ENCODE results near the gene SNAP23.

SNAP23 gene

GRCh38 chr15:42457445-42458442, 37.7 kb upstream of the SNAP23 start:
- H3K4me3 ChIP-seq: peak overlapping the region; percentile 73
- DNase-seq (ENCODE audit: low read depth, low spot score): no peak
- peak overlapping the region; percentile 34 for H3K9ac ChIP-seq (ENCODE audit: insufficient read length)
- peak overlapping the region; percentile 97 for H3K27ac ChIP-seq
- no peaks in the 10 kb centered on the region for H3K9me3 ChIP-seq (ENCODE audit: low read depth, low read length)
- H3K36me3 ChIP-seq (ENCODE audit: insufficient read depth, low read length): peaks cover 2% of the 10 kb centered on the region; the same call in 1 of the 2 replicates
- no peak for TF ChIP-seq EZH2 (IDR thresholded peaks at IDR 0.05)
- no peak for TF ChIP-seq FOXP2 (optimal IDR thresholded peaks at IDR 0.05; ENCODE audit: control extremely low read depth, extremely low read length, insufficient read depth)
- no peak for TF ChIP-seq POLR2AphosphoS5 (IDR thresholded peaks at IDR 0.05; ENCODE audit: borderline replicate concordance, low read depth, low read length)

GRCh38 chr15:42461261-42461660, 34.2 kb upstream of the SNAP23 start:
- TF ChIP-seq POLR2AphosphoS5 (IDR thresholded peaks at IDR 0.05; ENCODE audit: borderline replicate concordance, low read depth, low read length): no peak
- no peak for TF ChIP-seq EZH2 (IDR thresholded peaks at IDR 0.05)
- no peak for TF ChIP-seq FOXP2 (optimal IDR thresholded peaks at IDR 0.05; ENCODE audit: control extremely low read depth, extremely low read length, insufficient read depth)
- peak overlapping the region; percentile 55 for H3K4me3 ChIP-seq
- peak overlapping the region; percentile 37 for H3K9ac ChIP-seq (ENCODE audit: insufficient read length)
- H3K36me3 ChIP-seq (ENCODE audit: insufficient read depth, low read length): peaks cover 12% of the 10 kb centered on the region
- H3K27ac ChIP-seq: peak overlapping the region; percentile 87
- no peak for DNase-seq (ENCODE audit: low read depth, low spot score)
- H3K9me3 ChIP-seq (ENCODE audit: low read depth, low read length): no peaks in the 10 kb centered on the region

GRCh38 chr15:42465520-42466259, 29.7 kb upstream of the SNAP23 start:
- Histone ChIP-seq H3K9me3 (ENCODE audit: low read depth, low read length) (no peaks in the 10 kb centered on the region), H3K36me3 (ENCODE audit: insufficient read depth, low read length) (peaks cover 26% of the 10 kb centered on the region), H3K27ac (no peak overlapping the region), H3K9ac (ENCODE audit: insufficient read length) (no peak overlapping the region), H3K4me3 (no peak overlapping the region)
- DNase-seq (ENCODE audit: low read depth, low spot score): no peak
- TF ChIP-seq FOXP2 (optimal IDR thresholded peaks at IDR 0.05; ENCODE audit: control extremely low read depth, extremely low read length, insufficient read depth) (no peak), EZH2 (IDR thresholded peaks at IDR 0.05) (no peak), POLR2AphosphoS5 (IDR thresholded peaks at IDR 0.05; ENCODE audit: borderline replicate concordance, low read depth, low read length) (no peak)

- Histone ChIP-seq H3K27ac (no peak overlapping the region), H3K9ac (ENCODE audit: insufficient read length) (no peak overlapping the region), H3K9me3 (ENCODE audit: low read depth, low read length) (no peaks in the 10 kb centered on the region), H3K4me3 (no peak overlapping the region), H3K36me3 (ENCODE audit: insufficient read depth, low read length) (peaks cover 22% of the 10 kb centered on the region)
- no peak for TF ChIP-seq EZH2 (IDR thresholded peaks at IDR 0.05)
- no peak for TF ChIP-seq FOXP2 (optimal IDR thresholded peaks at IDR 0.05; ENCODE audit: control extremely low read depth, extremely low read length, insufficient read depth)
- TF ChIP-seq POLR2AphosphoS5 (IDR thresholded peaks at IDR 0.05; ENCODE audit: borderline replicate concordance, low read depth, low read length): no peak
- DNase-seq (ENCODE audit: low read depth, low spot score): no peak
Measured at GRCh38 chr15:42471002-42471401, 24.4 kb upstream of the SNAP23 start.

- no peak overlapping the region for H3K4me3 ChIP-seq
- H3K9ac ChIP-seq (ENCODE audit: insufficient read length): no peak overlapping the region
- peaks cover 14% of the 10 kb centered on the region for H3K36me3 ChIP-seq (ENCODE audit: insufficient read depth, low read length)
- H3K27ac ChIP-seq: peak overlapping the region; percentile 65; the same call in 1 of the 2 replicates
- TF ChIP-seq FOXP2 (optimal IDR thresholded peaks at IDR 0.05; ENCODE audit: control extremely low read depth, extremely low read length, insufficient read depth): no peak
- no peak for TF ChIP-seq POLR2AphosphoS5 (IDR thresholded peaks at IDR 0.05; ENCODE audit: borderline replicate concordance, low read depth, low read length)
- TF ChIP-seq EZH2 (IDR thresholded peaks at IDR 0.05): no peak
- DNase-seq (ENCODE audit: low read depth, low spot score): no peak
- H3K9me3 ChIP-seq (ENCODE audit: low read depth, low read length): no peaks in the 10 kb centered on the region
Measured at GRCh38 chr15:42474827-42475226, 20.6 kb upstream of the SNAP23 start.

GRCh38 chr15:42482701-42483100, 12.7 kb upstream of the SNAP23 start:
- peaks cover 9% of the 10 kb centered on the region; the same call in 1 of the 2 replicates for H3K36me3 ChIP-seq (ENCODE audit: insufficient read depth, low read length)
- no peak for TF ChIP-seq POLR2AphosphoS5 (IDR thresholded peaks at IDR 0.05; ENCODE audit: borderline replicate concordance, low read depth, low read length)
- no peak for TF ChIP-seq FOXP2 (optimal IDR thresholded peaks at IDR 0.05; ENCODE audit: control extremely low read depth, extremely low read length, insufficient read depth)
- no peak for TF ChIP-seq EZH2 (IDR thresholded peaks at IDR 0.05)
- no peak overlapping the region for H3K9ac ChIP-seq (ENCODE audit: insufficient read length)
- DNase-seq (ENCODE audit: low read depth, low spot score): no peak
- no peak overlapping the region for H3K4me3 ChIP-seq
- H3K27ac ChIP-seq: no peak overlapping the region
- no peaks in the 10 kb centered on the region for H3K9me3 ChIP-seq (ENCODE audit: low read depth, low read length)

- H3K27ac ChIP-seq: no peak overlapping the region
- DNase-seq (ENCODE audit: low read depth, low spot score): no peak
- no peak overlapping the region for H3K9ac ChIP-seq (ENCODE audit: insufficient read length)
- no peaks in the 10 kb centered on the region for H3K9me3 ChIP-seq (ENCODE audit: low read depth, low read length)
- TF ChIP-seq EZH2 (IDR thresholded peaks at IDR 0.05) (no peak), FOXP2 (optimal IDR thresholded peaks at IDR 0.05; ENCODE audit: control extremely low read depth, extremely low read length, insufficient read depth) (no peak), POLR2AphosphoS5 (IDR thresholded peaks at IDR 0.05; ENCODE audit: borderline replicate concordance, low read depth, low read length) (no peak)
- H3K4me3 ChIP-seq: no peak overlapping the region
- peaks cover 9% of the 10 kb centered on the region; the same call in 1 of the 2 replicates for H3K36me3 ChIP-seq (ENCODE audit: insufficient read depth, low read length)
Measured at GRCh38 chr15:42483677-42484076, 11.8 kb upstream of the SNAP23 start.

GRCh38 chr15:42490291-42490670, 5.2 kb upstream of the SNAP23 start:
- Histone ChIP-seq H3K36me3 (ENCODE audit: insufficient read depth, low read length) (no peaks in the 10 kb centered on the region; the same call in 1 of the 2 replicates), H3K9me3 (ENCODE audit: low read depth, low read length) (no peaks in the 10 kb centered on the region), H3K9ac (ENCODE audit: insufficient read length) (peak overlapping the region; percentile 98), H3K4me3 (peak overlapping the region; percentile 98), H3K27ac (peak overlapping the region; percentile 90; the same call in 1 of the 2 replicates)
- no peak for DNase-seq (ENCODE audit: low read depth, low spot score)
- TF ChIP-seq EZH2 (IDR thresholded peaks at IDR 0.05) (no peak), POLR2AphosphoS5 (IDR thresholded peaks at IDR 0.05; ENCODE audit: borderline replicate concordance, low read depth, low read length) (no peak), FOXP2 (optimal IDR thresholded peaks at IDR 0.05; ENCODE audit: control extremely low read depth, extremely low read length, insufficient read depth) (no peak)

Data from SK-N-MC (cell line).